ENCODE measurements around the gene KRT17.

Gene KRT17

GRCh38 chr17:41575336-41575735, 49.0 kb downstream of the KRT17 start:
- H3K36me3 ChIP-seq (ENCODE audit: control insufficient read depth in 1 of 2, insufficient read depth in 2 of 2, low read depth in 1 of 2, low read length in 2 of 2): no peaks in the 10 kb centered on the region
- DNase-seq: no peak
- no peak overlapping the region for H3K23ac ChIP-seq (ENCODE audit: low read length in 2 of 2)
- H3K79me1 ChIP-seq (replicated peaks; ENCODE audit: low read length, poor library complexity, severe bottlenecking): no peaks in the 10 kb centered on the region
- no peak overlapping the region for H4K8ac ChIP-seq (ENCODE audit: low read length)
- H3K27me3 ChIP-seq (ENCODE audit: control insufficient read depth in 1 of 2, insufficient read depth in 1 of 2, low read length in 2 of 2): peaks cover 50 to 74% of the 10 kb centered on the region in 2 experiments
- no peak overlapping the region for H2BK12ac ChIP-seq (ENCODE audit: low read length in 2 of 2)
- no peak overlapping the region for H2BK120ac ChIP-seq (ENCODE audit: low read depth, low read length)
- H3K18ac ChIP-seq (ENCODE audit: low read depth in 1 of 2, low read length in 2 of 2): no peak overlapping the region
- H3K4me3 ChIP-seq (ENCODE audit: insufficient read depth in 1 of 2, low read depth in 1 of 2, low read length in 2 of 2): no peak overlapping the region
- H3K4me2 ChIP-seq (ENCODE audit: low read length, poor library complexity, severe bottlenecking): no peak overlapping the region
- H3K14ac ChIP-seq (ENCODE audit: low read length in 2 of 2): no peak overlapping the region
- 58% methylated on average over 3 of the region's 3 CpGs for WGBS
- peaks cover 10% of the 10 kb centered on the region for H3K4me1 ChIP-seq (ENCODE audit: control insufficient read depth, insufficient read depth, low read depth, low read length)
- H2BK15ac ChIP-seq (ENCODE audit: low read depth, poor library complexity, severe bottlenecking): no peak overlapping the region
- no peaks in the 10 kb centered on the region for H3K9me3 ChIP-seq (ENCODE audit: control insufficient read depth, low read length)
- H2BK5ac ChIP-seq (ENCODE audit: low read depth, low read length, poor library complexity, severe bottlenecking): no peak overlapping the region
- H4K91ac ChIP-seq (ENCODE audit: low read length): no peak overlapping the region
- no peak overlapping the region for H3K4ac ChIP-seq (ENCODE audit: low read depth in 1 of 2, low read length in 2 of 2)
- H3K9ac ChIP-seq (ENCODE audit: low read length): no peak overlapping the region
- H2AFZ ChIP-seq (ENCODE audit: low read depth, low read length): no peak overlapping the region
- no peak overlapping the region for H3K27ac ChIP-seq (ENCODE audit: low read length, poor library complexity, severe bottlenecking)
- no peak overlapping the region for H2AK5ac ChIP-seq (ENCODE audit: low read length, severe bottlenecking)

GRCh38 chr17:41571561-41572434, 52.6 kb downstream of the KRT17 start, which contains the start of gene KRT9:
Gene KRT9, minus strand, starts transcription at chr17:41572059. Its CDS starts 67 bp downstream, at chr17:41571992.
- H3K14ac ChIP-seq (ENCODE audit: low read length in 2 of 2): no peak within 1 kb of the TSS
- no peaks in the 10 kb centered on the region for H3K36me3 ChIP-seq (ENCODE audit: control insufficient read depth in 1 of 2, insufficient read depth in 2 of 2, low read depth in 1 of 2, low read length in 2 of 2)
- no peak within 1 kb of the TSS for H3K9ac ChIP-seq (ENCODE audit: low read length)
- H3K27me3 ChIP-seq (ENCODE audit: control insufficient read depth in 1 of 2, insufficient read depth in 1 of 2, low read length in 2 of 2): peaks cover 80 to 89% of the 10 kb centered on the region in 2 experiments
- no peak within 1 kb of the TSS for H3K4ac ChIP-seq (ENCODE audit: low read depth in 1 of 2, low read length in 2 of 2)
- no peak within 1 kb of the TSS for H2BK5ac ChIP-seq (ENCODE audit: low read depth, low read length, poor library complexity, severe bottlenecking)
- H2AFZ ChIP-seq (ENCODE audit: low read depth, low read length): no peak within 1 kb of the TSS
- H4K8ac ChIP-seq (ENCODE audit: low read length): no peak within 1 kb of the TSS
- no peaks in the 10 kb centered on the region for H3K79me1 ChIP-seq (replicated peaks; ENCODE audit: low read length, poor library complexity, severe bottlenecking)
- WGBS: 69% methylated on average over 23 of the region's 24 CpGs
- H3K18ac ChIP-seq (ENCODE audit: low read depth in 1 of 2, low read length in 2 of 2): no peak within 1 kb of the TSS
- H3K4me2 ChIP-seq (ENCODE audit: low read length, poor library complexity, severe bottlenecking): no peak within 1 kb of the TSS
- H2BK15ac ChIP-seq (ENCODE audit: low read depth, poor library complexity, severe bottlenecking): no peak within 1 kb of the TSS
- H4K91ac ChIP-seq (ENCODE audit: low read length): no peak within 1 kb of the TSS
- DNase-seq: no peak
- no peak within 1 kb of the TSS for H2BK120ac ChIP-seq (ENCODE audit: low read depth, low read length)
- H3K23ac ChIP-seq (ENCODE audit: low read length in 2 of 2): no peak within 1 kb of the TSS
- H3K27ac ChIP-seq (ENCODE audit: low read length, poor library complexity, severe bottlenecking): no peak within 1 kb of the TSS
- no peaks in the 10 kb centered on the region for H3K9me3 ChIP-seq (ENCODE audit: control insufficient read depth, low read length)
- H2BK12ac ChIP-seq (ENCODE audit: low read length in 2 of 2): no peak within 1 kb of the TSS
- no peaks in the 10 kb centered on the region for H3K4me1 ChIP-seq (ENCODE audit: control insufficient read depth, insufficient read depth, low read depth, low read length)
- H3K4me3 ChIP-seq (ENCODE audit: insufficient read depth in 1 of 2, low read depth in 1 of 2, low read length in 2 of 2): no peak within 1 kb of the TSS
- H2AK5ac ChIP-seq (ENCODE audit: low read length, severe bottlenecking): no peak within 1 kb of the TSS

Measured in mesenchymal stem cell (in vitro differentiated cells and primary cell).